HepG2 (cell line): Measurements from ENCODE around the gene ANKRD42.

Experiments
- ARID2 ChIP-seq: sonication (generic); formaldehyde crosslinking; IDR thresholded peaks from 2 replicates; pipeline ENCODE4 v1.8.1; 2022; ENCODE audit warnings: mild to moderate bottlenecking, missing genetic modification reagents, borderline replicate concordance
- ATF2 ChIP-seq: sonication (generic); formaldehyde crosslinking; IDR thresholded peaks from 2 replicates; pipeline ENCODE4 v1.4.0; 2020; ENCODE audit warnings: missing genetic modification reagents
- CTCF ChIP-seq: sonication (generic); formaldehyde crosslinking; IDR thresholded peaks from 2 replicates; pipeline ENCODE4 v1.5.0; 2020; ENCODE audit warnings: mild to moderate bottlenecking, missing genetic modification reagents, moderate library complexity
- GATA4 ChIP-seq: sonication (generic); IDR thresholded peaks from 2 replicates; pipeline ENCODE4 v1.6.1; 2016; ENCODE audit warnings: antibody characterized with exemption, low read depth, borderline replicate concordance
- HMG20A ChIP-seq: IDR thresholded peaks from 2 replicates; pipeline ENCODE4 v1.6.1; 2016; ENCODE audit warnings: borderline replicate concordance
- TCF12 ChIP-seq, 2 experiments: fragments of 450-650 bp in 1 of 2; sonication (generic) in 1 of 2; formaldehyde crosslinking in 1 of 2; IDR thresholded peaks; 2 replicates each; pipeline versions ENCODE4 v1.6.1 to v1.8.0; 2017 to 2022; ENCODE audit warnings: antibody characterized with exemption in 1 of 2, mild to moderate bottlenecking in 1 of 2, missing genetic modification reagents in 1 of 2, moderate library complexity in 1 of 2
- ZNF138 ChIP-seq: sonication (generic); formaldehyde crosslinking; IDR thresholded peaks from 2 replicates; pipeline ENCODE4 v1.5.0; 2020; ENCODE audit warnings: mild to moderate bottlenecking, low read depth, missing genetic modification reagents
- ZNF530 ChIP-seq: sonication (generic); formaldehyde crosslinking; IDR thresholded peaks from 2 replicates; pipeline ENCODE4 v1.5.0; 2020; ENCODE audit warnings: low read depth, mild to moderate bottlenecking, missing genetic modification reagents
- ZNF678 ChIP-seq: sonication (generic); formaldehyde crosslinking; IDR thresholded peaks from 2 replicates; pipeline ENCODE4 v1.4.0; 2020; ENCODE audit warnings: mild to moderate bottlenecking, missing genetic modification reagents
- TF ChIP-seq, protein P1 (sequence below): sonication (generic); formaldehyde crosslinking; IDR thresholded peaks from 2 replicates; pipeline ENCODE4 v1.5.1; 2020; ENCODE audit warnings: missing genetic modification reagents, mild to moderate bottlenecking, borderline replicate concordance

DNA sequence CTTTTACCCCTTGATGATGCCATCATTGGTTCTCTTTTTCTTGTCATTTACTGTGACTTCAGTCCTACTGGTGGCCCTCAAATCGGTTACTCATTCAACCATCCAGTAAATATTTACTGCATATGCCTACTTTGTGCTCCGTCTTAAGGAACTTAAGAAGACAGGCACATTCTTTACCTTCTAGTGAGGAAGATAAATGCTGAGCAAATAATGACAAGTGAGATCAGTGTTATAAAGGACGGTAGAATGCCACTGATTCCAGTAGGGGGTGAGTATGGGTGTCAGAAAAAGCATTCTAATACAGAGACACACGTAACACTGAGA is 1.6 kb downstream of the ANKRD42 start:
- TF ChIP-seq HMG20A (CRISPR knock-in tag), result no peak
- no peak for TF ChIP-seq ARID2 (CRISPR knock-in tag)
- TF ChIP-seq ZNF530 (CRISPR knock-in tag), result no peak
- TF ChIP-seq, protein P1, sequence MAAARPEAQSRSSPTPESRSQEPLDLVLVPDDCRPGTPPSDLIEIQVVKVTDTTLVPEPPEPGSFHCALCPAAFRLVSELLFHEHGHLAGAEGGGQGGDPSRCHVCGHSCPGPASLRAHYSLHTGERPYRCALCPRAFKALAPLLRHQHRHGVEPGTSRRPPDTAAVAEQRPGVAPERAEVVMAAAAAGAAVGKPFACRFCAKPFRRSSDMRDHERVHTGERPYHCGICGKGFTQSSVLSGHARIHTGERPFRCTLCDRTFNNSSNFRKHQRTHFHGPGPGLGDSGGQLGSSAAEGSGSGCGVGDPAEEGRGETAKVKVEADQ (CRISPR knock-in tag), result no peak
- no peak for TF ChIP-seq GATA4
- no peak for TF ChIP-seq ZNF138 (CRISPR knock-in tag)
- TF ChIP-seq CTCF (CRISPR knock-in tag), result no peak
- no peak for TF ChIP-seq ZNF678
- TF ChIP-seq ATF2 (CRISPR knock-in tag), result no peak
- TF ChIP-seq TCF12 (IDR thresholded peaks at IDR 0.05), result no peak
- TF ChIP-seq TCF12 (CRISPR knock-in tag; IDR thresholded peaks at IDR 0.05), result no peak
